GM12801 (cell line): ENCODE measurements around the gene REV3L.

ENCODE experiments used
- CTCF ChIP-seq: IDR thresholded peaks from one replicate; pipeline ENCODE4 v1.5.1; 2011; ENCODE audit warnings: control low read depth; ENCODE audit not compliant: insufficient read length; ENCODE audit errors: extremely low read depth

The REV3L gene

GRCh38 chr6:111471958-111472357 lies 11.1 kb downstream of the REV3L start:
- no peak for TF ChIP-seq CTCF

- TF ChIP-seq CTCF = no peak
These were observed 11.5 kb downstream of the REV3L start for GRCh38 chr6:111471533-111471932.

GRCh38 chr6:111470991-111471390 lies 12.0 kb downstream of the REV3L start:
- TF ChIP-seq CTCF = no peak

GRCh38 chr6:111469543-111469942 lies 13.5 kb downstream of the REV3L start:
- no peak for TF ChIP-seq CTCF

GRCh38 chr6:111468329-111469012 lies 14.5 kb downstream of the REV3L start:
- no peak for TF ChIP-seq CTCF

GRCh38 chr6:111464184-111464583 lies 18.8 kb downstream of the REV3L start:
- TF ChIP-seq CTCF = no peak

- no peak for TF ChIP-seq CTCF
These were observed 20.1 kb downstream of the REV3L start for GRCh38 chr6:111462770-111463391.
